GM12873 (cell line): ENCODE measurements around the gene NELL1.

Experiments
- TF ChIP-seq, protein P1 (sequence below): IDR thresholded peaks from 2 replicates; pipeline ENCODE4 v1.5.1; 2012; ENCODE audit warnings: low read depth, mild to moderate bottlenecking, moderate library complexity, low read length, control low read depth; ENCODE audit not compliant: insufficient read depth; ENCODE audit errors: missing control alignments

The NELL1 gene

DNA sequence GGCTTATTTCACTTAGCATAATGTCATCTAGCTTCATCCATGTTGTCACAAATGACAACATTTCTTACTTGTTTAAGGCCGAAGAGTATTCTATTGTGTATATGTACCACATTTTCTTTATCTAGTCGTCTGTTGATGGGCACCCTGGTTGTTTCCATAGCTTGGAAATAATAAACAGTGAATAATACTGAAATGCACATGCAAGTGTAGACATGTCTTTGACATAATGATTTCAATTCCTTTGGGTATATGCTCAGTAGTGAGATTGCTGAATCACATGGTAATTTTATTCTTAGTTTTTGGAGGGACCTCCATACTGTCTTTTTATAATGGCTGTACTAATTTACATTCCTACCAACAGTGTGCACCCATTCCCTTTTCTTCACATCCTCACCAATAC, 508.0 kb downstream of the NELL1 start:
- TF ChIP-seq, protein P1, sequence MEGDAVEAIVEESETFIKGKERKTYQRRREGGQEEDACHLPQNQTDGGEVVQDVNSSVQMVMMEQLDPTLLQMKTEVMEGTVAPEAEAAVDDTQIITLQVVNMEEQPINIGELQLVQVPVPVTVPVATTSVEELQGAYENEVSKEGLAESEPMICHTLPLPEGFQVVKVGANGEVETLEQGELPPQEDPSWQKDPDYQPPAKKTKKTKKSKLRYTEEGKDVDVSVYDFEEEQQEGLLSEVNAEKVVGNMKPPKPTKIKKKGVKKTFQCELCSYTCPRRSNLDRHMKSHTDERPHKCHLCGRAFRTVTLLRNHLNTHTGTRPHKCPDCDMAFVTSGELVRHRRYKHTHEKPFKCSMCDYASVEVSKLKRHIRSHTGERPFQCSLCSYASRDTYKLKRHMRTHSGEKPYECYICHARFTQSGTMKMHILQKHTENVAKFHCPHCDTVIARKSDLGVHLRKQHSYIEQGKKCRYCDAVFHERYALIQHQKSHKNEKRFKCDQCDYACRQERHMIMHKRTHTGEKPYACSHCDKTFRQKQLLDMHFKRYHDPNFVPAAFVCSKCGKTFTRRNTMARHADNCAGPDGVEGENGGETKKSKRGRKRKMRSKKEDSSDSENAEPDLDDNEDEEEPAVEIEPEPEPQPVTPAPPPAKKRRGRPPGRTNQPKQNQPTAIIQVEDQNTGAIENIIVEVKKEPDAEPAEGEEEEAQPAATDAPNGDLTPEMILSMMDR: no peak

DNA sequence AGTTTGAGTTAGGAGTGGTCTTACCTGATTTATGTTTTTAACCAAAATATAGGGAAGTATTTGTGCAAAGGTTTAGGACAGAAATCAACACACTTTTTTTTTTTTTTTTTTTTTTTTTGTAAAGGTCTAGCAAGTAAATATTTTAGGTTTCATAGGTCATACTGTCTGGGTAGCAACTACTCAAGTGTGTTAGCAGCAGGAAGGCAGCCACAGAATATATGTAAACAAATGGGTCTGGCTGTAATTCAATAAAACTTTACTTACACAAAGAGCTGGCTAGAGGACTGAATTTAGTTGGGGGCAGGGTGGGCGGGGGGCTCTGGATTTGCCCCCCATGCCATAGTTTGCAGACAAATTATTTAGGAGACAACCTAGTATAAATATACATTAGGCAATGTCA, 510.4 kb downstream of the NELL1 start:
- TF ChIP-seq, protein P1: no peak

DNA sequence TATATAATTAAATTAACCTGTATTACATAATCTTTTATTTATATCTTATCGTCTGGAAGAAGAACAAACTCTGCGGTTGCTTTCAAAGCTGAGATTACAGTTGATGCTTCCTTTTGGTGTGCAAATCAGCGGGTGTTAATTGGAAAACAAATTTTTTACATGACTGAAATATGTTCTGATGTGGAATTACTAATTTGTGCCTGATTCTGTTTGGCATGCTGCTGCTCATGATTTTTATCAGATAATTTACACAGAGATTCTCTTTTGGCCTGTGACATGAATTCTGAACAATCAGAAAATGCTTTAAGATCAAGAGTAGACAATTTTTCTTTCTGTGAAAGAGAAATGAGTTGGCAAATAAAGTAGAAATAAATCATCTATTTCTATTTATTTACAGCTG, 510.8 kb downstream of the NELL1 start:
- TF ChIP-seq, protein P1: no peak

DNA sequence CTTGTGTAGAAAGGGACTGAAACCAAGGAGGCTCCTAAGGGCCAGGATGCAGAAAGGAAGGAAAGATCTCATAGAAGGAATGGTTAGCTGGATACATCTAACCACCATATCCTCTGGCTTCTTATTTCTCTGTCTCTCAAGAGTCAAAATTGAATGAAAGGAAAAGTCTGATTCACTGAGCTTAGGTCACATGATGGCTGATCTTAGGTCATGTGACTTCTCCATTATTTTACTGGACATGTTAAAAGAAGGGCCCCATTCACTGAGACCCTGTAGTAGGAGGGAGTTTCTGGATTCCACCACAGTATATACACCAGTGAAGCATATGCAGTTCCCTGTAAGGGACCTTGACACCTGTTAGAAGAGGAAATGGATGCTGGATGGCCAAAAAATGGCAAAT, 516.6 kb downstream of the NELL1 start:
- TF ChIP-seq, protein P1: no peak

DNA sequence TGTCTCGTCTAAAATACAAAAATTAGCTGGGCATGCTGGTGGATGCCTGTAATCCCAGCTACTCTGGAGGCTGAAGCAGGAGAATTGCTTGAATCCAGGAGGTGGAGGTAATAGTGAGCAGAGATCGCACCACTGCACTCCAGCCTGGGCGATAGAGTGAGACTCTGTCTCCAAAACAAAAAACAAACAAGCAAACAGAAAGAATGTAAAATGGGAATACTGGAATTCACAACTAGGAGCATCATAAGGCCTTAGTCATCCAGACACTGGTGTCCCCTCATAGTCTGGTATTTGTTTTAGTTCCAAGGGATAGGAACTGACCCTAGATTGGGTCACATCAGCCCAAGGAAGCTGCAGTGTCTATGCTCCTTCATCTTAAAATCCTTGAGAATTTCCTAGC, 520.8 kb downstream of the NELL1 start:
- TF ChIP-seq, protein P1: no peak

DNA sequence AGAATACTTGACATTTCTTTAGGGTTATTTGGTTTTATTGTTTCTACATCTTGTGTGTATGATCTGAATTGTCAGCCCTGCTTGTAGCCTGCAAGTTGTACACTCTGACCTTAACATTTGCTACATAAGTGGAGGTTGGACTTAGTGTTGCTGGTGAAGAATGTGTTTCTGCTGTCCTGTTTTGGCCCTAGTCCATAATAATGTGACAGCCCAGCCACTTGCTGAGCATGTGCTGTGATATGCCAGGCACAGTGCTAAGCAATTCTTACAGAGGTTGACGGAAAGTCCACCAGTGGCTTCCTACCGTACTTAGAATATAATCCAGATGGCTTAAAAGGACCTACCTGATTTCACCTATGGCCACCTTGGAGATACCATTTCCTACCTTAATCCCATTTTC, 526.6 kb downstream of the NELL1 start:
- TF ChIP-seq, protein P1: no peak

DNA sequence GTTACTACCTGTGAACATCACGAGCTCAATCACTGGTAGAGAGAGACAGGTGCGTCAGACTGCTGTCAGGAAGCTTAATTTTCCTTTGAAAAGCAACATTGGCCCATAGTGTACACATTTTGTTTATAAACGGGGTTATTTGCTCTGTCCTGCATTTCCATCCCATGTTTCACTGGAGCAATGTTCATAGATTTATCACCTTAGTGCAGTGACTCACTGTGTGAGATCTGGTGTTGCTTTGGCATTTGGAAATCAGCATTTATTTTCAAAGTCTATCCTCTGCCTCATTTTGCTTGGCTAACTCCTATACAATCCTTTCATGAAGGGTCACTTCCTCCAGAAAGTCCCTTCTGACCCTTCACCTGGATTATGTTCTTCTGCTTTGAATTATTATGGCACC, 529.1 kb downstream of the NELL1 start:
- TF ChIP-seq, protein P1: no peak

DNA sequence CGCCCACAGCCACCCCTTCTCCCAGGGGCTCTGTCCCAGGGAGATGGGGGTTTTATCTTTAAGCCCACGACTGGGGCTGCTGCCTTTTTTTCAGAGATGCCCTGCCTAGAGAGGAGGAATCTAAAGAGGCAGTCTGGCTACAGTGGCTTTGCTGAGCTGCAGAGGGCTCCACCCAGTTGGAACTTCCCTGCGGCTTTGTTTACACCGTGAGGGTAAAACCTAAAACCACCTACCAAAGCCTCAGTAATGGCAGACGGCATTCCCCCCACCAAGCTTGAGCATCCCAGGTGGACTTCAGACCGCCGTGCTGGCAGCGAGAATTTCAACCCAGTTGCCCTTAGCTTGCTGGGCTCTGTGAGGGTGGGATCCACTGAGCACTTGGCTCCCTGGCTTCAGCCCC, 535.8 kb downstream of the NELL1 start:
- TF ChIP-seq, protein P1: no peak
